CD4-positive, alpha-beta T cell (primary cell): ENCODE data around the gene NDUFA8. TPM values are rescaled to one million over a fixed set of nuclear protein-coding genes. Genes with fewer than 3 reads are reported as not detected.

Experiments
- ATAC-seq: fragments of 200-7000 bp; cut with Tn5 transposase; one replicate; pipeline ENCODE4 v1.10.0; 2022; ENCODE audit warnings: mild to moderate bottlenecking; ENCODE audit not compliant: poor library complexity
- CTCF ChIA-PET: fragments of 350-600 bp; sonication (Branson Sonifier 250); formaldehyde crosslinking; loops from one replicate; lab custom pipeline; 2021; ENCODE audit warnings: antibody characterized with exemption, inconsistent platforms; lab: Charles Lee
- POLR2A ChIA-PET: fragments of 350-600 bp; sonication (Branson Sonifier 250); formaldehyde crosslinking; loops from one replicate; lab custom pipeline; 2021; ENCODE audit warnings: antibody characterized with exemption, inconsistent platforms; lab: Charles Lee
- DNase-seq, 14 experiments: peaks; one replicate each; pipeline ENCODE4 v3.0.0-alpha.2; 2013 to 2020; ENCODE audit warnings: mixed read lengths in 2 of 14
- H3K27ac ChIP-seq, 2 donors: one replicate each; pipeline versions ENCODE4 v1.5.1 to v1.7.0; 2013; ENCODE audit warnings: low read length in 2 of 2, low read depth in 1 of 2, mild to moderate bottlenecking in 1 of 2
- H3K27me3 ChIP-seq, 2 experiments: 1 replicate in 1 of 2; 2 replicates in 1 of 2; pipeline versions ENCODE4 v1.6.1 to v1.7.0; 2013; ENCODE audit warnings: low read length in 2 of 2, control low read depth in 1 of 2, mild to moderate bottlenecking in 1 of 2, moderate library complexity in 1 of 2; ENCODE audit not compliant: insufficient read depth in 2 of 2, control insufficient read depth in 1 of 2
- H3K36me3 ChIP-seq: one replicate; pipeline ENCODE4 v1.6.1; 2013; ENCODE audit warnings: low read length, control low read depth; ENCODE audit not compliant: insufficient read depth
- H3K4me1 ChIP-seq: one replicate; pipeline ENCODE4 v1.6.1; 2013; ENCODE audit warnings: low read length, control low read depth; ENCODE audit not compliant: insufficient read depth
- H3K4me3 ChIP-seq: one replicate; pipeline ENCODE4 v1.5.1; 2013; ENCODE audit warnings: mild to moderate bottlenecking, low read length, moderate library complexity
- H3K9me3 ChIP-seq, 2 experiments: 1 replicate in 1 of 2; 2 replicates in 1 of 2; pipeline versions ENCODE4 v1.6.1 to v1.7.0; 2013; ENCODE audit warnings: low read length in 2 of 2, mild to moderate bottlenecking in 2 of 2, control low read depth in 1 of 2, moderate library complexity in 1 of 2; ENCODE audit not compliant: control insufficient read depth in 1 of 2, insufficient read depth in 1 of 2
- H3K27ac Mint-ChIP-seq: one replicate; pipeline ENCODE4 v1.8.0; 2020; ENCODE audit warnings: mixed read lengths
- H3K27me3 Mint-ChIP-seq: one replicate; pipeline ENCODE4 v1.8.0; 2021; ENCODE audit warnings: mixed read lengths
- H3K36me3 Mint-ChIP-seq: one replicate; pipeline ENCODE4 v1.8.0; 2021; ENCODE audit warnings: low read depth, mixed read lengths
- H3K4me1 Mint-ChIP-seq: one replicate; pipeline ENCODE4 v1.8.0; 2021; ENCODE audit warnings: low read depth, mixed read lengths
- H3K4me3 Mint-ChIP-seq: one replicate; pipeline ENCODE4 v1.8.0; 2020; ENCODE audit warnings: mild to moderate bottlenecking, mixed read lengths
- H3K9me3 Mint-ChIP-seq: one replicate; pipeline ENCODE4 v1.8.0; 2020; ENCODE audit warnings: mixed read lengths
- CTCF ChIP-seq: fragments of 200-600 bp; IDR thresholded peaks from one replicate; pipeline ENCODE4 v1.8.0; 2022; ENCODE audit warnings: antibody characterized with exemption, mild to moderate bottlenecking
- intact Hi-C, 2 experiments: fragments of 100-400 bp; cut with DNase I in 1 of 2; cut with micrococcal nuclease in 1 of 2; formaldehyde crosslinking; loops; one replicate each; pipeline versions ENCODE4 v1.15.1 to v1.9.0; 2023 to 2025; cut with DNase I, micrococcal nuclease
- total RNA-seq, 174 experiments: library from RNA in 2 of 174; stranded (reverse) in 2 of 174; gene quantifications; one replicate each; pipeline ENCODE4 v1.2.3 and lab custom pipeline; 2021 to 2026

The NDUFA8 gene
- total RNA-seq, 2 experiments from 2014 or later = 4.5 to 5.0 TPM

GRCh38 chr9:122130837-122131236, 28.7 kb downstream of the NDUFA8 start:
- CTCF ChIA-PET = no interaction called here
- Mint-ChIP-seq H3K36me3 (no peaks in the 10 kb centered on the region), H3K4me1 (peaks cover 9% of the 10 kb centered on the region), H3K4me3 (no peak overlapping the region), H3K9me3 (no peaks in the 10 kb centered on the region), H3K27me3 (peaks cover 32% of the 10 kb centered on the region), H3K27ac (no peak overlapping the region)
- Histone ChIP-seq H3K9me3 (peaks cover 0 to 6% of the 10 kb centered on the region in 2 experiments), H3K27ac (no peak overlapping the region), H3K27me3 (peaks cover 13 to 26% of the 10 kb centered on the region in 2 experiments), H3K4me3 (no peak overlapping the region), H3K36me3 (no peaks in the 10 kb centered on the region), H3K4me1 (peaks cover 23% of the 10 kb centered on the region)
- POLR2A ChIA-PET = no interaction called here
- ATAC-seq (no peak), DNase-seq (no peak)
- intact Hi-C loops = no loop called here
- TF ChIP-seq CTCF = no peak

GRCh38 chr9:122129969-122130368, 29.6 kb downstream of the NDUFA8 start:
- Histone ChIP-seq H3K9me3 (peaks cover 0 to 6% of the 10 kb centered on the region in 2 experiments), H3K4me3 (no peak overlapping the region), H3K27me3 (peaks cover 18 to 31% of the 10 kb centered on the region in 2 experiments), H3K27ac (no peak overlapping the region), H3K36me3 (no peaks in the 10 kb centered on the region), H3K4me1 (peaks cover 31% of the 10 kb centered on the region)
- ChIA-PET POLR2A (no interaction called here), CTCF (no interaction called here)
- no peak for TF ChIP-seq CTCF
- Mint-ChIP-seq H3K27me3 (peaks cover 41% of the 10 kb centered on the region), H3K36me3 (no peaks in the 10 kb centered on the region), H3K4me3 (no peak overlapping the region), H3K9me3 (no peaks in the 10 kb centered on the region), H3K4me1 (peaks cover 15% of the 10 kb centered on the region), H3K27ac (no peak overlapping the region)
- ATAC-seq (no peak), DNase-seq (no peak)
- intact Hi-C loops = no loop called here

- Mint-ChIP-seq H3K9me3 (no peaks in the 10 kb centered on the region), H3K4me3 (no peak overlapping the region), H3K4me1 (peaks cover 16% of the 10 kb centered on the region), H3K36me3 (no peaks in the 10 kb centered on the region), H3K27me3 (peaks cover 51% of the 10 kb centered on the region), H3K27ac (no peak overlapping the region)
- no peak overlapping the region for H3K4me3 ChIP-seq
- DNase-seq = no peak
- no peak overlapping the region for H3K27ac ChIP-seq
- peaks cover 32% of the 10 kb centered on the region for H3K4me1 ChIP-seq
- H3K27me3 ChIP-seq = peaks cover 18 to 31% of the 10 kb centered on the region in 2 experiments
- no peaks in the 10 kb centered on the region for H3K36me3 ChIP-seq
- ChIA-PET POLR2A (no interaction called here), CTCF (interaction anchor here (2.4 kb wide), 1 partner anchor 30 kb away, joined by 6 read pairs; no protein-coding TSS in a partner anchor)
- no peak for TF ChIP-seq CTCF
- peaks cover 0 to 6% of the 10 kb centered on the region in 2 experiments for H3K9me3 ChIP-seq
- no peak for ATAC-seq
- intact Hi-C loops = no loop called here
Observed at GRCh38 chr9:122128969-122129343, 30.6 kb downstream of the NDUFA8 start.
